Mucosa of stomach (tissue), 1 donor: ENCODE measurements around the gene DCAF11.
"Not testable (repeated sequence)": the region's sequence is repeated elsewhere in the genome, so short reads cannot be mapped to it uniquely, and the experiment has no call there.

Source experiments
- H3K27me3 ChIP-seq: one replicate; pipeline ENCODE4 v1.7.0; 2013; ENCODE audit warnings: mild to moderate bottlenecking, low read length; ENCODE audit not compliant: control insufficient read depth, insufficient read depth
- H3K36me3 ChIP-seq: one replicate; pipeline ENCODE4 v1.7.0; 2013; ENCODE audit warnings: low read length; ENCODE audit not compliant: control insufficient read depth, insufficient read depth
- H3K4me1 ChIP-seq: one replicate; pipeline ENCODE4 v1.7.0; 2013; ENCODE audit warnings: mild to moderate bottlenecking, low read length; ENCODE audit not compliant: control insufficient read depth, insufficient read depth
- H3K4me3 ChIP-seq: one replicate; pipeline ENCODE4 v1.7.0; 2013; ENCODE audit warnings: low read length
- H3K9ac ChIP-seq: one replicate; pipeline ENCODE4 v1.7.0; 2013; ENCODE audit warnings: mild to moderate bottlenecking, low read length, moderate library complexity
- H3K9me3 ChIP-seq: one replicate; pipeline ENCODE4 v1.7.0; 2013; ENCODE audit warnings: mild to moderate bottlenecking, low read length, moderate library complexity; ENCODE audit not compliant: control insufficient read depth
- donor health status: Pancreatic carcinoma.

Gene DCAF11

GRCh38 chr14:24102357-24103048 is 12.1 kb upstream of the DCAF11 start:
- Histone ChIP-seq H3K9ac (no peak overlapping the region), H3K27me3 (no peaks in the 10 kb centered on the region), H3K4me1 (peaks cover 6% of the 10 kb centered on the region), H3K36me3 (peaks cover 9% of the 10 kb centered on the region), H3K4me3 (no peak overlapping the region), H3K9me3 (no peaks in the 10 kb centered on the region)

- Histone ChIP-seq H3K9me3 (no peaks in the 10 kb centered on the region), H3K4me1 (peaks cover 6% of the 10 kb centered on the region), H3K36me3 (peaks cover 4% of the 10 kb centered on the region), H3K27me3 (no peaks in the 10 kb centered on the region), H3K4me3 (no peak overlapping the region), H3K9ac (no peak overlapping the region)
Observed at GRCh38 chr14:24103451-24103850, 11.1 kb upstream of the DCAF11 start.

GRCh38 chr14:24105609-24106239 is 8.9 kb upstream of the DCAF11 start:
- H3K4me3 ChIP-seq, H3K4me1 ChIP-seq, H3K36me3 ChIP-seq, H3K27me3 ChIP-seq, H3K9ac ChIP-seq, H3K9me3 ChIP-seq: not testable (repeated sequence)

GRCh38 chr14:24106672-24107271 is 7.8 kb upstream of the DCAF11 start:
- H3K4me1 ChIP-seq = peaks cover 5% of the 10 kb centered on the region

GRCh38 chr14:24108336-24108874 is 6.2 kb upstream of the DCAF11 start:
- no peak overlapping the region for H3K9ac ChIP-seq
- H3K4me1 ChIP-seq = peaks cover 7% of the 10 kb centered on the region
- H3K27me3 ChIP-seq = no peaks in the 10 kb centered on the region
- no peaks in the 10 kb centered on the region for H3K36me3 ChIP-seq
- no peaks in the 10 kb centered on the region for H3K9me3 ChIP-seq
- H3K4me3 ChIP-seq = no peak overlapping the region

More at GRCh38 chr14:24106672-24107271, 7.8 kb upstream of the DCAF11 start:
- Histone ChIP-seq H3K4me3 (no peak overlapping the region), H3K27me3 (no peaks in the 10 kb centered on the region), H3K9ac (no peak overlapping the region), H3K36me3 (no peaks in the 10 kb centered on the region), H3K9me3 (no peaks in the 10 kb centered on the region)

GRCh38 chr14:24110060-24110459 is 4.5 kb upstream of the DCAF11 start:
- peaks cover 11% of the 10 kb centered on the region for H3K4me1 ChIP-seq
- H3K9me3 ChIP-seq = no peaks in the 10 kb centered on the region
- no peaks in the 10 kb centered on the region for H3K27me3 ChIP-seq

GRCh38 chr14:24110523-24110922 is 4.1 kb upstream of the DCAF11 start:
- Histone ChIP-seq H3K9me3 (no peaks in the 10 kb centered on the region), H3K27me3 (no peaks in the 10 kb centered on the region), H3K4me3 (no peak overlapping the region), H3K4me1 (peaks cover 11% of the 10 kb centered on the region), H3K36me3 (no peaks in the 10 kb centered on the region), H3K9ac (no peak overlapping the region)

More at GRCh38 chr14:24110060-24110459, 4.5 kb upstream of the DCAF11 start:
- Histone ChIP-seq H3K9ac (no peak overlapping the region), H3K36me3 (no peaks in the 10 kb centered on the region), H3K4me3 (no peak overlapping the region)

- no peaks in the 10 kb centered on the region for H3K9me3 ChIP-seq
- peak overlapping the region; percentile 86 for H3K4me3 ChIP-seq
- no peaks in the 10 kb centered on the region for H3K27me3 ChIP-seq
- H3K4me1 ChIP-seq = peaks cover 27% of the 10 kb centered on the region
- peak overlapping the region; percentile 90 for H3K9ac ChIP-seq
- no peaks in the 10 kb centered on the region for H3K36me3 ChIP-seq
Observed at GRCh38 chr14:24113379-24113800, 1.2 kb upstream of the DCAF11 start.

GRCh38 chr14:24113801-24114531 is 611 bp upstream of the DCAF11 start:
- Histone ChIP-seq H3K4me3 (peak overlapping the region; percentile 86), H3K4me1 (peaks cover 23% of the 10 kb centered on the region), H3K9ac (peak overlapping the region; percentile 90), H3K9me3 (no peaks in the 10 kb centered on the region), H3K36me3 (peaks cover 5% of the 10 kb centered on the region), H3K27me3 (no peaks in the 10 kb centered on the region)

GRCh38 chr14:24115422-24116127 is 998 bp downstream of the DCAF11 start:
- peak overlapping the region; percentile 86 for H3K4me3 ChIP-seq
- H3K9ac ChIP-seq = peak overlapping the region; percentile 90
- H3K36me3 ChIP-seq = peaks cover 11% of the 10 kb centered on the region
- H3K27me3 ChIP-seq = no peaks in the 10 kb centered on the region
- peaks cover 22% of the 10 kb centered on the region for H3K4me1 ChIP-seq
- H3K9me3 ChIP-seq = no peaks in the 10 kb centered on the region

GRCh38 chr14:24116128-24116814 is 1.7 kb downstream of the DCAF11 start:
- peaks cover 18% of the 10 kb centered on the region for H3K36me3 ChIP-seq
- peak overlapping the region; percentile 86 for H3K4me3 ChIP-seq
- H3K9me3 ChIP-seq = no peaks in the 10 kb centered on the region
- no peaks in the 10 kb centered on the region for H3K27me3 ChIP-seq
- peaks cover 22% of the 10 kb centered on the region for H3K4me1 ChIP-seq
- H3K9ac ChIP-seq = peak overlapping the region; percentile 90
